ENCODE measurements around the gene TRIM39. TPM values are rescaled to one million over a fixed set of nuclear protein-coding genes. Genes with fewer than 3 reads are reported as not detected.

TRIM39 gene
- total RNA-seq, 4 donors from 2014 or later: 18.4 to 24.1 (median 22.6) TPM

DNA sequence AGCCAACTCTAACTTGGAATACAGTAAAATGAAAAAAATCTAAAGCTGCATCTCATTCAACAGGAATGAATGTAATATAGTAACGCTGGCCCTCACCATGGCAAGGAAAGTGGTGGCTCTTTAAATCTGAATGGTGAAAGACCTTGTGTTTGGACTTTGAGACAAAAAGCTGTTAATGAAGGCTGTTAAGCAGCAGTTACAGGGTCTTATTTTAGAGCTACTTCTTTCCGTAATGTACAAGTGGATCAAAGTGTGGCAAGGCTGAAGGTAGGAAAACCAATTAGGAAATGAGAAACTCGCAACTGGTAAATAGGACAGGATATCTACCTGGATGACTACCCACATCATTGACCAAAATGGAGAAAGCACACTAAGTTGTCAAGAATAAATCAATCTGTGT is 11.6 kb upstream of the TRIM39 start:
- Histone ChIP-seq H3K27me3 (no peaks in the 10 kb centered on the region), H3K27ac (no peak overlapping the region), H3K36me3 (peaks cover 0 to 27% of the 10 kb centered on the region in 2 donors), H3K4me3 (no peak overlapping the region), H3K4me1 (no peaks in the 10 kb centered on the region), H3K9me3 (no peaks in the 10 kb centered on the region)
- TF ChIP-seq POLR2AphosphoS5 (IDR thresholded peaks at IDR 0.05) (no peak), POLR2A (IDR thresholded peaks at IDR 0.05) (no peak), EP300 (IDR thresholded peaks at IDR 0.05) (no peak)
- TF ChIP-seq, protein P1, sequence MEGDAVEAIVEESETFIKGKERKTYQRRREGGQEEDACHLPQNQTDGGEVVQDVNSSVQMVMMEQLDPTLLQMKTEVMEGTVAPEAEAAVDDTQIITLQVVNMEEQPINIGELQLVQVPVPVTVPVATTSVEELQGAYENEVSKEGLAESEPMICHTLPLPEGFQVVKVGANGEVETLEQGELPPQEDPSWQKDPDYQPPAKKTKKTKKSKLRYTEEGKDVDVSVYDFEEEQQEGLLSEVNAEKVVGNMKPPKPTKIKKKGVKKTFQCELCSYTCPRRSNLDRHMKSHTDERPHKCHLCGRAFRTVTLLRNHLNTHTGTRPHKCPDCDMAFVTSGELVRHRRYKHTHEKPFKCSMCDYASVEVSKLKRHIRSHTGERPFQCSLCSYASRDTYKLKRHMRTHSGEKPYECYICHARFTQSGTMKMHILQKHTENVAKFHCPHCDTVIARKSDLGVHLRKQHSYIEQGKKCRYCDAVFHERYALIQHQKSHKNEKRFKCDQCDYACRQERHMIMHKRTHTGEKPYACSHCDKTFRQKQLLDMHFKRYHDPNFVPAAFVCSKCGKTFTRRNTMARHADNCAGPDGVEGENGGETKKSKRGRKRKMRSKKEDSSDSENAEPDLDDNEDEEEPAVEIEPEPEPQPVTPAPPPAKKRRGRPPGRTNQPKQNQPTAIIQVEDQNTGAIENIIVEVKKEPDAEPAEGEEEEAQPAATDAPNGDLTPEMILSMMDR (IDR thresholded peaks at IDR 0.05): no peak
- no peak for ATAC-seq
- 91 to 93% methylated on average over 3 of the region's 3 CpGs for WGBS, 2 donors (ENCODE audit: low coverage in 1 of 2)

DNA sequence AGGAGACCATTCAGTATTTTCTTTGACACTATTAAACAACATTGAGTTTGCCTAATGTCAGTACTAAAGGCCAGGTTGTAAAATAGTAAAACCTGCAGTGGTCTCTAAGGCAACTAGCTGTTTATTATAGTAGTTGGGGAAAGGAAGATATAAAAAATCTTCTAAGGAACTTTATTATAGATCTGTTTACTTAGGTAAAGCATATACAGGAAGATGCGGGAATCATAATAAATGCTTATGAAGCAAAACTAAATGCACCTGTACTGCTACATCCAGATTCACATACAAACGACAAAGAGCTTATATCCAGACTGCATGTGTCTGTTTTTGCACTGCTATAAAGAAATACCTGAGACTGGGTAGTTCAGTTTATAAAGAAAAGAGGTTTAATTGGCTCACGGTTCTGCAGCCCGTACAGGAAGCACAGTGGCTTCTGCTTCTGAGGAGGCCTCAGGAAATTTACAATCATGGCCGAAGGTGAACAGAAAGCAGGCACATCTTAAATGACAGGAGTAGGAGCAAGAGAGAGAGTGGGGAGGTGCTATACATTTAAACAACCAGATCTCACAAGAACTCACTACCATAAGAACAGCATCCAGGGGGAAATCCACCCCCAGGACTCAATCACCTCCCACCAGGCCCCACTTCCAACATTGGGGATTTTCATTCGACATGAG is 8.7 kb upstream of the TRIM39 start:
- peaks cover 0 to 9% (median 0%) of the 10 kb centered on the region in 3 donors for H3K4me1 ChIP-seq
- peaks cover 0 to 20% of the 10 kb centered on the region in 2 donors for H3K36me3 ChIP-seq
- H3K4me3 ChIP-seq: no peak overlapping the region
- H3K9me3 ChIP-seq: no peaks in the 10 kb centered on the region
- H3K27me3 ChIP-seq: no peaks in the 10 kb centered on the region
- no peak for ATAC-seq
- 67 to 79% methylated on average over 4 to 6 of the region's 6 CpGs for WGBS, 2 donors (ENCODE audit: low coverage in 1 of 2)
- TF ChIP-seq POLR2A (IDR thresholded peaks at IDR 0.05) (no peak), EP300 (IDR thresholded peaks at IDR 0.05) (no peak), POLR2AphosphoS5 (IDR thresholded peaks at IDR 0.05) (no peak)
- TF ChIP-seq, protein P1 (IDR thresholded peaks at IDR 0.05): no peak
- no peak overlapping the region for H3K27ac ChIP-seq

DNA sequence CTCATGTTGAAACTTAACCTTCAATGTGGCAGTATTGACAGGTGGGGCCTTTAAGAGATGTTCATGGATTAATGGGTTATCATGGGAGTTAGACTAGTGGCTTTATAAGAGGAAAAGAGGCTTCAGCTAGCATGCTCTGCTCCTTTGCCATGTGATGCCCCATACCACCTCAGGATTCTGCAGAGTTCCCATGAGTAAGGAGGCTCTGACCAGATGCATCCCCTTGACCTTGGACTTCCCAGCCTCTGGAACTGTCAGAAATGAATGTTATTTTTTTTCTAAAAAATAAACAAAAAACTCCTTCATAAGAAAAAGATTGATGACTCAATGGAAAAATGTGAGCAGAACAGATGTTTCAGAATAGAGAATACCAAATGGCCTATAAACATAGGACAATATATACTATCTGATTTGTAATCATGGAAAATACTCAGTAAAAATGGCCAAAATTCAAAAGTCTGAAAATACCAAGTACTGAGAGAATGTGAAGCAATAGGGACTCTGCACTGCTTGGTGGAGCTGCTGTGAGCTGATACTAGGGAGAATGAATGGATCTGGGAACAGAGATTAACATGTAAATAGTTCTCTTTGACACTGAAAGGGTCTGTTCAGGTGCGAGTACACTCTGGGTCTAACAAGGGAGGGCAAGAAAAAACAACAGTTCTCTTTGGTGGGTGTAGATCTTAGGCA is 7.4 kb upstream of the TRIM39 start:
- Histone ChIP-seq H3K9me3 (no peaks in the 10 kb centered on the region), H3K4me3 (no peak overlapping the region), H3K36me3 (peaks cover 0 to 8% of the 10 kb centered on the region in 2 donors), H3K27me3 (no peaks in the 10 kb centered on the region), H3K4me1 (peaks cover 0 to 22% (median 4%) of the 10 kb centered on the region in 3 donors), H3K27ac (no peak overlapping the region)
- WGBS, 2 donors (ENCODE audit: low coverage in 1 of 2): 60 to 86% methylated on average over 1 of the region's 1 CpG
- ATAC-seq: no peak
- TF ChIP-seq, protein P1 (IDR thresholded peaks at IDR 0.05): no peak
- TF ChIP-seq POLR2AphosphoS5 (IDR thresholded peaks at IDR 0.05): no peak
- no peak for TF ChIP-seq EP300 (IDR thresholded peaks at IDR 0.05)
- no peak for TF ChIP-seq POLR2A (IDR thresholded peaks at IDR 0.05)

DNA sequence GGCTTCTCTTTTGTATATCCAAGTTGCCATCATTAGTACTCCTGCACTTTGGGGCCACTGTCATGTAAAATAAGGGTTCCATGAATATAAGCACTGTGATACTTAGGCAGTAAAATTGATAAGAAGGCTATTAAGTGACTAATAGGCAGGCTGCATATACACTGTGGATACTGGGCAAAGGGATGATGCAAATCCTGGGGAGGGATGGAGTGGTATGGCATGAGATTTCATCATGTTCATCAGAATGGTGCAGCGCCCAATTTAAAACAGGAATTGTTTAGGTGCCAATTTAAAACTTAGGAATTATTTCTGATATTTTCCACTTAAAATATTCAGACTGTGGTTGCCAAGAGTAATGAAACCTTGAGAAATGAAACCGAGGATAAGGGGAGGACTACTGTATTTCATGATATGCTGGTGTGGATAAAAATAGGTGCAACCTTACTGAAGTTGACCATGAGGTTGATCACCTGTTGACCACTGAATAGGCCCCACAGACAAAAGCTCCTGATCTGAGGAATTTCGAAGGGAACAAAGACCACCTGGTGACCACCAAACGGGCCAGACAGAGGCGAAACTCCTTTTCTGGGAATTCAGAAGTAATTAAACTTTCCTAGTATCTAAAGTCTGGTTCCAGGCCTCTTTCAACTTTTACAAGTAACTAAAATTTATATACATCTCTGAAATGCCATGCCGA is 4.9 kb upstream of the TRIM39 start:
- Histone ChIP-seq H3K27ac (no peak overlapping the region), H3K36me3 (no peaks in the 10 kb centered on the region), H3K9me3 (no peaks in the 10 kb centered on the region), H3K4me1 (peaks cover 0 to 36% (median 17%) of the 10 kb centered on the region in 3 donors), H3K27me3 (no peaks in the 10 kb centered on the region), H3K4me3 (no peak overlapping the region)
- TF ChIP-seq POLR2AphosphoS5 (IDR thresholded peaks at IDR 0.05) (no peak), POLR2A (IDR thresholded peaks at IDR 0.05) (no peak), EP300 (IDR thresholded peaks at IDR 0.05) (no peak)
- TF ChIP-seq, protein P1 (IDR thresholded peaks at IDR 0.05): no peak
- 87% methylated on average over 6 of the region's 6 CpGs for whole genome bisulfite sequencing, 2 donors (ENCODE audit: low coverage in 1 of 2)
- ATAC-seq: no peak

Measured in gastroesophageal sphincter (tissue), 4 donors.